Gastrocnemius medialis (tissue), 4 donors: Measurements from ENCODE around the gene KIF20B.

Experiments used
- POLR2A ChIP-seq, 2 donors: fragments of 450-650 bp; IDR thresholded peaks; one replicate each; pipeline ENCODE4 v1.6.1; 2017; ENCODE audit warnings: antibody characterized with exemption in 2 of 2, mild to moderate bottlenecking in 2 of 2, moderate library complexity in 2 of 2
- TF ChIP-seq, protein P1 (sequence below), 5 experiments: fragments of 450-650 bp in 3 of 5; fragments of 200-600 bp in 2 of 5; sonication (generic) in 2 of 5; IDR thresholded peaks in 4 of 5; conservative IDR thresholded peaks in 1 of 5; 1 replicate in 4 of 5; 2 replicates in 1 of 5; pipeline ENCODE4 v1.5.1; 2016 to 2019; ENCODE audit warnings: antibody characterized with exemption in 5 of 5, mild to moderate bottlenecking in 3 of 5, moderate library complexity in 3 of 5

- TF ChIP-seq, protein P1, sequence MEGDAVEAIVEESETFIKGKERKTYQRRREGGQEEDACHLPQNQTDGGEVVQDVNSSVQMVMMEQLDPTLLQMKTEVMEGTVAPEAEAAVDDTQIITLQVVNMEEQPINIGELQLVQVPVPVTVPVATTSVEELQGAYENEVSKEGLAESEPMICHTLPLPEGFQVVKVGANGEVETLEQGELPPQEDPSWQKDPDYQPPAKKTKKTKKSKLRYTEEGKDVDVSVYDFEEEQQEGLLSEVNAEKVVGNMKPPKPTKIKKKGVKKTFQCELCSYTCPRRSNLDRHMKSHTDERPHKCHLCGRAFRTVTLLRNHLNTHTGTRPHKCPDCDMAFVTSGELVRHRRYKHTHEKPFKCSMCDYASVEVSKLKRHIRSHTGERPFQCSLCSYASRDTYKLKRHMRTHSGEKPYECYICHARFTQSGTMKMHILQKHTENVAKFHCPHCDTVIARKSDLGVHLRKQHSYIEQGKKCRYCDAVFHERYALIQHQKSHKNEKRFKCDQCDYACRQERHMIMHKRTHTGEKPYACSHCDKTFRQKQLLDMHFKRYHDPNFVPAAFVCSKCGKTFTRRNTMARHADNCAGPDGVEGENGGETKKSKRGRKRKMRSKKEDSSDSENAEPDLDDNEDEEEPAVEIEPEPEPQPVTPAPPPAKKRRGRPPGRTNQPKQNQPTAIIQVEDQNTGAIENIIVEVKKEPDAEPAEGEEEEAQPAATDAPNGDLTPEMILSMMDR (IDR thresholded peaks at IDR 0.05 in 4 of 5, conservative IDR thresholded peaks at IDR 0.05 in 1 of 5), result no peak
- no peak for TF ChIP-seq POLR2A (IDR thresholded peaks at IDR 0.05)
Observed at GRCh38 chr10:89792187-89792586, 90.8 kb downstream of the KIF20B start.
